ENCODE data around the gene MCRIP2.
A peak's percentile ranks its signal among the peaks of the same experiment; 100 is the strongest.

Gene MCRIP2

GRCh38 chr16:633336-634050 is 8.1 kb upstream of the MCRIP2 start:
- DNase-seq = no peak

GRCh38 chr16:634051-634670 is 7.5 kb upstream of the MCRIP2 start:
- DNase-seq = no peak

- no peak for DNase-seq
Measured at GRCh38 chr16:634996-635395, 6.6 kb upstream of the MCRIP2 start.

- DNase-seq = no peak
Measured at GRCh38 chr16:635573-636205, 5.9 kb upstream of the MCRIP2 start.

- peak; percentile 97 to 98 for DNase-seq
Measured at GRCh38 chr16:636206-637080, 5.2 kb upstream of the MCRIP2 start, which contains the start of gene METTL26. TSS of gene METTL26 (minus strand) at chr16:636305. CDS start at chr16:636290, 15 bp downstream.

GRCh38 chr16:637081-638018 is 4.3 kb upstream of the MCRIP2 start:
- peak in 1 of 2 experiments; percentile 94 for DNase-seq

- no peak for DNase-seq
Measured at GRCh38 chr16:638034-638543, 3.5 kb upstream of the MCRIP2 start.

GRCh38 chr16:638836-639235 is 2.8 kb upstream of the MCRIP2 start:
- no peak for DNase-seq

GRCh38 chr16:640614-641013 is 1.0 kb upstream of the MCRIP2 start:
- DNase-seq = no peak

- DNase-seq = no peak
Measured at GRCh38 chr16:642189-643049, 791 bp downstream of the MCRIP2 start.

- no peak for DNase-seq
Measured at GRCh38 chr16:643050-643368, 1.4 kb downstream of the MCRIP2 start.

- no peak for DNase-seq
Measured at GRCh38 chr16:644556-644955, 2.9 kb downstream of the MCRIP2 start.

GRCh38 chr16:645852-646678 is 4.4 kb downstream of the MCRIP2 start:
- DNase-seq = no peak

- DNase-seq = no peak
Measured at GRCh38 chr16:646679-647172, 5.1 kb downstream of the MCRIP2 start.

GRCh38 chr16:647173-647902 is 5.7 kb downstream of the MCRIP2 start:
- no peak for DNase-seq

GRCh38 chr16:648071-648780 is 6.6 kb downstream of the MCRIP2 start:
- peak; percentile 14 to 43 for DNase-seq

- peak; percentile 87 to 94 for DNase-seq
Measured at GRCh38 chr16:648781-649589, 7.4 kb downstream of the MCRIP2 start, which contains the start of gene WDR90. TSS of gene WDR90 (plus strand) at chr16:649365. CDS start at chr16:649417, 52 bp downstream.
